Central memory CD4-positive, alpha-beta T cell (primary cell): Measurements from ENCODE around the gene TRMT112.
"Not testable (repeated sequence)": the region's sequence is repeated elsewhere in the genome, so short reads cannot be mapped to it uniquely, and the experiment has no call there.

Experiments used
- DNase-seq: peaks from one replicate; pipeline ENCODE4 v3.0.0; 2022

TRMT112 gene

DNA sequence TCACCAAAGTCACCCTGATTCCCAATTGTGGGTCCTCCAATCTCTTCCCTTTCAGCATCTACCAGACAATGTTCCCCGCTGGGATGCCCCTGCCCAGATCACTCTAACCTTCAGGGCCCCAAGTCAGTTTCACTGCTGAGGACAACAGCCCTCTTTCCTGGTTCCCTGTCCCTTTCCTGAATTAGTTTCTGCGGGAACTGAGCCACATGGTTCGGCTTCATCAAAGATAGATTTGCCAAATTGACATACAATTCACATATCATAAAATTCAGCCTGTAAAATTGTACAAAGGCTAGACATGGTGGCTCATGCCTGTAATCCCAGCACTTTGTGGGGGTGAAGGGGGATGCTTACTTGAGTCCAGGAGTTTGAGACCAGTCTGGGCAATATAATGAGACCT is 10.6 kb upstream of the TRMT112 start:
- no peak for DNase-seq

DNA sequence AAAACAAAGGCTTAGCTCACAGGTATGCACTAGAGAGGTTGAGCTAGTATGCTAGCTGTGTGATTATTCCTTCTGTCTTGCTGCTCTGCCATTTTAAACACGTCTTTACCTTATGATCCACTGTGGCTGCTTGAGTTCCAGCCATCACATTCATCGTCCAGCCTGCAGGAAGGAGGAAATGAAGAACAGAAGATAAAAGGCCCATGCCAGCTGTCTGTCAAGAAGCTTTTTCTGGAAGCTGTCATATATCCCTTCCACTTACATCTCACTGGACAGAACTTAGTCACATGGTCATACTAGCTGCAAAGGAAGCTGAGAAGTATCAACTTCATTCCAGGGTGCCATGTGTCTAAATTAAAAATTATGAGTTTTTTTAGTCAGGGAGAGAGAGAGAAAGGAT is 10.0 kb upstream of the TRMT112 start:
- DNase-seq = no peak

DNA sequence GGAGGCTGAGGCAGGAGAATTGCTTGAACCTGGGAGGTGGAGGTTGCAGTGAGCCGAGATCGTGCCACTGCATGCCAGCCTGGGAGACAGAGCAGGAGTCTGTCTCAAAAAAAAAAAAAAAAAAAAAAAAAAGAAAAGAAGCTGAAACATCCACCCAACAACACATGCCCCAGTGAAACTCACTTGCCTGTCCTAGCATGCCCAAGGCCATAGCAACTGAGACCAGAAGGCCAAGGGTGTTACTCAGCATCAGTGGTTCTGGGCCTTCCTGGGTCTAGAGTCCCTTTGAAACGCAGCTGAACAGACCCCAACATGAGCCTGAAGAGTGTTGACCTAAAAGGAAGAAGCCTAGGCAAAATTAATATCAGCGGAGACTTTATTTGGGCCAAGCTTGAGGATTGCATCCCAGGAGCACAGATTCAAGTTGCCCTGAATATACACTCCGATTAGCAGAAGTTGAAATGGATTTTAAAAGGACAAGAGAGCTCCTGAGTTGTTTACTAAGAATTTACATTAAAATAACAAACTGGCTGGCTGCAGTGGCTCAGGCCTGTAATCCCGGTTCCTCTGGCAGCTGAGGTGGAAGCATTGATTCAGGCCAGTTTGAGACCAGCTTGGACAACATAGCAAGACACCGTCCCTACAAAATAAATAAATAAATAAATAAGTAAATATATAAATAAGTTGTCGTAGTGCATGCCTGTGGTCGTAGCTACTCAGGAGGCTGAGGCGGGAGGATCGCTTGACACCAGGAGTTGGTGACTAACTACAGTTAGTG is 7.5 kb upstream of the TRMT112 start:
- no peak for DNase-seq

DNA sequence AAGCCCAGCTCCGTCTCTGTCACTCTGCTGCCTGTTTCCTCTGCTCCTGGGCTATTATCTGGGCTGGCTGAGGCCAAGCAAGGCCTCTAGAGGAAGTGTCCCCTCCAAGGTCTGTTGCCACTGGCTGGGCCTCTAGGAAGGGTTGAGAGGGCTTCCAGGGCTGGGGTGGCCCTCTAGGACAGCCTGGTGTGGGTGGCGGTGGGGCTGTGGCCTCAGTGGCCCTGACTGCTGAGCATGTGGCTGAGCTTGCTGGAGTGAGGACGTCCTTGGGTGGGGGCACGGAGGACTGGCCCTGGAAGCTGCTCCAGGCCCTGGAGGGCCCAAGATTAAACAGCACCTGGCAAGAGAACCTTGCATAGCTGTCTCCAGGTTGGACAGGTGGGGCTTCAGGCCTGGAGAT is 6.6 kb upstream of the TRMT112 start:
- not testable (repeated sequence) for DNase-seq

DNA sequence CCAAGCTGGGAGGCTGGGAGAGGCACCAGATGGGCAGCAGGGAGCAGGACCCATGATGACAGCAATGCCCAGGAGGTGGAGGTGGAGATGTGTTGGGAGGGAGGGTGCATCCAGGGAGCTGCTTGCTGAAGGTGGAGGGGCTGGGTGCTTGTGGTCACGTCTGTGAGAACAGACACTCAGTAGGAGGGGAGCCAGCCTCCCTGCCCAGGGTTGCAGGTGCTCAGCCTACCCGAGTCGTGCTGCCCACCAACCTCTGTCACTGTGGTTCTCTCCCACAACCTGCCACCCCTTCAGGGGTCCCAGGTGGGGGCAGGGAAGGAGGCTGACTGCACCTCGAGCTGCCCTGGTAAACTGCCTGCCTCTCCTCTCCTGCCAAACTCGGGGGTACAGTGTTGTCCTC is 6.0 kb upstream of the TRMT112 start:
- DNase-seq = no peak

DNA sequence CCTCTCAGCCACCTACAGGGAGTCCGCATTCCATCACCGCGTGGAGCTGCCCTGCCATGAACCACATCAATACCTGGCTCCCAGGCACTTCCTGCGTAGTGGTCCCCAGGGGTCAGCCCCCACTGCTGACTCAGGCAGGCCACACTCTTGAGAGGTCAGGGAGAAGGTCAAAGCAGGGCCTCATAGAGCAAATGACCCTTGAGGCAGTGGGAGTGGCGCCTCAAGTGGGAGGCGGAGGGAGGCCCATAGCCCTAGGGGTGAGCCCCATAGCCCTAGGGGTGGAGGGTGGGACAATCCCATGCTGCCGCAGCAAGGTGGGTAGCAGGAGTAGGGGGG is 5.5 kb upstream of the TRMT112 start:
- no peak for DNase-seq

DNA sequence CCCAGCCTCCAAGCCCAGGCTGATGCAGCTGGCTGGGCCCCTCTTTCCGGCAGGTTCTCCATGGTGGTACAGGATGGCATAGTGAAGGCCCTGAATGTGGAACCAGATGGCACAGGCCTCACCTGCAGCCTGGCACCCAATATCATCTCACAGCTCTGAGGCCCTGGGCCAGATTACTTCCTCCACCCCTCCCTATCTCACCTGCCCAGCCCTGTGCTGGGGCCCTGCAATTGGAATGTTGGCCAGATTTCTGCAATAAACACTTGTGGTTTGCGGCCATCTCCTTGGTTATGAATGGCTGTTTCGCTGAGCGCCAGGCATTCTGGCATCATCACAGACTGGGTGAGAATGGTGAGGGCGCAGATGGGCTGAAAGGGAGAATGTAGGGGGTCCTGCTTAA is 4.2 kb upstream of the TRMT112 start:
- DNase-seq = no peak

DNA sequence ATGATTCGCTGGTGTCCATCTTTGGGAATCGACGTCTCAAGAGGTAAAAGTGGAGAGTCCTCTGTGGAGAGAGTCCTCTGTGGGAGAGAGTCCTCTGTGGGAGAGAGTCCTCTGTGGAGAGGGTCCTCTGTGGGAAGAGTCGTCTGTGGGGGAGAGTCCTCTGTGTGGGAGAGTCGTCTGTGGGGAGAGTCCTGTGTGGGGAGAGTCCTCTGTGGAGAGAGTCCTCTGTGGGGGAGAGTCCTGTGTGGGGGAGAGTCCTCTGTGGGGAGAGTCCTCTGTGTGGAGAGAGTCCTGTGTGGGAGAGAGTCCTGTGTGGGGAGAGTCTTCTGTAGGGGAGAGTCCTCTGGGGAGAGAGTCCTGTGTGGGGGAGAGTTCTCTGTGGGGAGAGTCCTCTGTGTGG is 3.7 kb upstream of the TRMT112 start:
- no peak for DNase-seq

DNA sequence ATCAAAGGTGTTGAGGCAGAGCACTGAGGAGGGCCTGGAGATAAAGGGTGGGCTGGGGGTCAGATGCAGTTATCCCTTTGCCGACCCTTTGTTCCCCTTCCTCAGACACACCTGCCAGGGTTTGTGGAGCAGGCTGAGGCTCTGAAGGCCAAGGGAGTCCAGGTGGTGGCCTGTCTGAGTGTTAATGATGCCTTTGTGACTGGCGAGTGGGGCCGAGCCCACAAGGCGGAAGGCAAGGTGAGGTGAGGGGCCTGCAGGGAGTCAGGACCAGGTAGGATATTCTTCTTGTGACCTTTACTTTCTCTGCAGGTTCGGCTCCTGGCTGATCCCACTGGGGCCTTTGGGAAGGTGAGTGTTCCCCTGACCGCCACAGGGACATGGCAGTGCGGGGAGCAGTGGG is 3.2 kb upstream of the TRMT112 start:
- no peak for DNase-seq

DNA sequence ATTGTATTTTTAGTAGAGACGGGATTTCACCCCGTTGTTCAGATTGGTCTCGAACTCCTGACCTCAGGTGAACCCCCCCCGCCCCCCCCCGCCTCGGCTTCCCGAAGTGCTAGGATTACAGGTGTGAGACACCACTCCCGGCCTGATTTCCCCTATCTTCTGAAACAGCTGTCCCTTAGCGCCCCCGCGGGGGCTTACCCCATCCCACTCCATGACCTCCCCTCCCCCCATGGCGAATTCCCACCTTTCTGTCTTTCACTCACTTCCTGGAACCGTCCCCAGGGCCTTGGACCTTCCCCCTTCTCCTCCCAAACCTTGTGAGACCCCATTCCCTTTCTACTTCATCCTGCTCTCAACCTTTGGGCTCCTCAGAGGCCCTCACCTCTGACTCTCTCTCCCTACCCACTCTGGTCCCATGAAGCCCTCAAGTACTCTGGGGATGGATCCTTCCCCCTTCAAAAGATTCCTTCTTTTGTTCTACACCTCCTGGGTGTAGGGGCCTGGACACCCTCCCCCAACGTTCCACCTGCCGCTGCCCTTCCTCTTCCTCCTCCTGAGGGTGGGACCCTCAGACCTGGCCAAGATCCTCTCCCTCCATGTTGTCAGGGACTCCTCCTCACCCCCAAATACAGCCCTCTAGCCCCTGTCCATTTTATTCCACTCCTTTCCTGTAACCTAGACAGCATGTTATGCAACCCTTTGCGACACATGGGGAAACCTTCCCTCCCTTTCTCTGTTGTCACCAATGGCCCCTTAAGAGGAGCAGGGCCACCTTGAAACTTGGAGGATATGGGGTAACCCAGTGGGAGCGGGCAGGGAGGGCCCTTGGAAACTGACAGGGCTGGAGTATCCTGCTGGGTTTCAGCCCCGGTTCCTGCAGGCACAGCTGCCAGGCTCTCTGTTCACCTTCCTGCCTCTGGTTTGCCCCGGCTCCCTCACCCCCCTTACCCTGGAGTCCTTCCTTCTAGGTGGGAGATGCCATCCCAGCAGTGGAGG is 1.7 kb upstream of the TRMT112 start:
- DNase-seq = no peak

DNA sequence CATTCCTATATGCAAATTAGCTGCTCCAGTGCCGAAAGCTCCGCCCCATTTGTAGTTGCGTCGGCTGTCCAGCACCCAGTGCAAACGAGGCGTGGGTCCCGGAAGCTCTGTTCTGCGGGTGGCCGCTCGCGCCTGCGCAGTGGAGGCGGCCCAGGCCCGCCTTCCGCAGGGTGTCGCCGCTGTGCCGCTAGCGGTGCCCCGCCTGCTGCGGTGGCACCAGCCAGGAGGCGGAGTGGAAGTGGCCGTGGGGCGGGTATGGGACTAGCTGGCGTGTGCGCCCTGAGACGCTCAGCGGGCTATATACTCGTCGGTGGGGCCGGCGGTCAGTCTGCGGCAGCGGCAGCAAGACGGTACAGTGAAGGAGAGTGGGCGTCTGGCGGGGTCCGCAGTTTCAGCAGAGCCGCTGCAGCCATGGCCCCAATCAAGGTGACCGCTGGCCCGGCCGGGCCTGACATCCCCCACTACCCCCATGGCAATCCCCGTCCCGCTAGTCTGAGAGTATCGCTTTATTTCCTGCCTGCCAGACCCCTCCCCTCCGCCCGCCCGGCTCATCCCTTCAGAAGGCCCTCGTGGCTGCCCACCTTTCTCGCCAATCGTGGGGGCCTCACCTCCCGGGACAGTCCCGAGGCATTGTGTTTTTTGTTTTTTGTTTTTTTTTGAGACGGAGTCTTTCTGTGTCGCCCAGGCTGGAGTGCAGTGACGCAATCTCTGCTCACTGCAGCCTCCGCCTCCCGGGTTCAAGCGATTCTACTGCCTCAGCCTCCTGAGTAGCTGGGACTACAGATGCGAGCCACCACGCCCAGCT is 804 bp upstream of the TRMT112 start, which contains the start of gene PRDX5:
TSS of gene PRDX5 (plus strand) at position 161 of the 805 bp plus-strand sequence. CDS start at position 256, 95 bp downstream.
- DNase-seq = peak; percentile 97

DNA sequence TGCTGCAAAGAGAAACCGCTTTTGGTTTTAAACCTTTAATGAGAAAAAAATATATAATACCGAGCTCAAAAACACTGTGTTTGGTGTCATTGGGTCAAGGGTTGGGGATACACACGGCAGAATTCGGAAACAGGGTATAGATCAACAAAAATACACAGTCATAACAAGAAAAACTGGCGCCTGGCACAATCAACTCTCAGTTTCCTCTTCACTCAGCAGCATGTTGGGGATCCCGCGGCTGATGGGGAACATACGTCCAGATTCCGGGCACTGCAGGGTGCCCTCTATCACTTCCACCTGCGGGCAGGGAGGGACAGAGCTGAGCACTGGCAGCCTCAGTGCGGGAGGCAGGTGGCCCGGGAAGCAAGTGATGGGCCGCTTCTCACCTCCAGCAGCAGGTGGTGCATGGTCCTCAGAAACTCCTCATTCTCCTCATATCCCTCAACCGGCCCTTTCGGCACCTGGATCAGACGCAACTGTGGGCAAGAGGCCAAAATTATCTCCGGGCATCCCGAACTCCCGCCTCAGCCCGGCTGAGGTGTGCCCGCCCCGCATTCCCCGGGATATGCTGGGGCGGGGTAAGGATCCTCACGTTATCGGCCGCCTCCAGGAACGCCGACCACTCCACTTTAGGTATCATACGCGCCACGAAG is 561 bp downstream of the TRMT112 start:
- DNase-seq = peak; percentile 54

DNA sequence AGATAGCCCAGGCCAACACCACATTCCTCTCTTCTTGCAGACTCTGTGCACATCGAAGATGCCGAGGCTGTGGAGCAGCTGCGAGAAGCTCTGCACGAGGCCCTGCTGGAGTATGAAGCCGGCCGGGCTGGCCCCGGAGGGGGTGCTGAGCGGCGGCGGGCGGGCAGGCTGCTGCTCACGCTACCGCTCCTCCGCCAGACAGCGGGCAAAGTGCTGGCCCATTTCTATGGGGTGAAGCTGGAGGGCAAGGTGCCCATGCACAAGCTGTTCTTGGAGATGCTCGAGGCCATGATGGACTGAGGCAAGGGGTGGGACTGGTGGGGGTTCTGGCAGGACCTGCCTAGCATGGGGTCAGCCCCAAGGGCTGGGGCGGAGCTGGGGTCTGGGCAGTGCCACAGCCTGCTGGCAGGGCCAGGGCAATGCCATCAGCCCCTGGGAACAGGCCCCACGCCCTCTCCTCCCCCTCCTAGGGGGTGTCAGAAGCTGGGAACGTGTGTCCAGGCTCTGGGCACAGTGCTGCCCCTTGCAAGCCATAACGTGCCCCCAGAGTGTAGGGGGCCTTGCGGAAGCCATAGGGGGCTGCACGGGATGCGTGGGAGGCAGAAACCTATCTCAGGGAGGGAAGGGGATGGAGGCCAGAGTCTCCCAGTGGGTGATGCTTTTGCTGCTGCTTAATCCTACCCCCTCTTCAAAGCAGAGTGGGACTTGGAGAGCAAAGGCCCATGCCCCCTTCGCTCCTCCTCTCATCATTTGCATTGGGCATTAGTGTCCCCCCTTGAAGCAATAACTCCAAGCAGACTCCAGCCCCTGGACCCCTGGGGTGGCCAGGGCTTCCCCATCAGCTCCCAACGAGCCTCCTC is 1.5 kb downstream of the TRMT112 start:
- DNase-seq = not testable (repeated sequence)

DNA sequence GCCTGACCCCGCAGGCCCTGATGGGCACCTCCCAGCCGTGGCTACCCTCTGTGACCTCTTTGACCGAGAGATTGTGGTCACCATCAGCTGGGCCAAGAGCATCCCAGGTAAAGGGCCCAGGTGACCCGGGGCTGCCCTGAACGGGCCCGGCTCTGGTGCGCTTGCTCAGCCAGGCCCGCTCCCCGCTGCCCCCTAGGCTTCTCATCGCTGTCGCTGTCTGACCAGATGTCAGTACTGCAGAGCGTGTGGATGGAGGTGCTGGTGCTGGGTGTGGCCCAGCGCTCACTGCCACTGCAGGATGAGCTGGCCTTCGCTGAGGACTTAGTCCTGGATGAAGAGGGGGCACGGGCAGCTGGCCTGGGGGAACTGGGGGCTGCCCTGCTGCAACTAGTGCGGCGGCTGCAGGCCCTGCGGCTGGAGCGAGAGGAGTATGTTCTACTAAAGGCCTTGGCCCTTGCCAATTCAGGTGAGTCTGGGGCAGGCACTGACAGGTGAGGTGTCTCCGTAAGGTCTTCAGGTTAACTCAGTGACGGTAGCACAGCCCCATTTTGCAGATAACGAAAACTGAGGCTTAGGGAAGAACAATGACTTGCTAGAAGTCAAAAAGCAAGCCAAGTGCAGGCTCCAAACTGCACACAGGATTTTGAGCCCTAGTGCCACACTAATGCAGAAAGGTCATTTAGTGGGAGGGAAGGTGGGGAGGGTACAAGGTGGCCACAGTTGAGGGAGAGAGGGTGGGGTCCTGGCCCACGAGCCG is 2.4 kb downstream of the TRMT112 start:
- DNase-seq = no peak

DNA sequence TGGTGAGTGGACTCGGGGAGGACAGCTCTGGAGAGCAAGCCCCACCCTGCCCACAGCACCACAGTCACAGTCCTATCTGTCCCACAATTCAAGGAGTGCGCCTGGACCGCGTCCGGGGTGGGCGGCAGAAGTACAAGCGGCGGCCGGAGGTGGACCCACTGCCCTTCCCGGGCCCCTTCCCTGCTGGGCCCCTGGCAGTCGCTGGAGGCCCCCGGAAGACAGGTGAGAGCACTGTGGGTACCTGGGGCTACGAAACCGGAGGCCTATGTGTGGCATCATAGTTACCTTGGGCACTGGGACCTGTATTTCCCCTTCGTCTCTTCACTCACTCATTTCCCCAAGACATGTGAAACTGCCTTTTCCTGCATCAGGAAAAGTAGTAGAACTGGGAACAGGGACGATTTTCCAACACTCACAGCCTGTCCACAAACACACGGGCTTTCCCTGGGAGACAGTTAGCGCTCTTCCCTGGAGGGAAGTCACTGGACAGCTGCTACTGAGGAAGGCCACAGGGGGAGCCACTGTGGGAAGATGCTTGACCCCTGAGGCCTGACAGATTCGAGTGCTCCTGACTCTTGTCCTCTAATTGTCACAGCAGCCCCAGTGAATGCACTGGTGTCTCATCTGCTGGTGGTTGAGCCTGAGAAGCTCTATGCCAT is 3.1 kb downstream of the TRMT112 start:
- no peak for DNase-seq

DNA sequence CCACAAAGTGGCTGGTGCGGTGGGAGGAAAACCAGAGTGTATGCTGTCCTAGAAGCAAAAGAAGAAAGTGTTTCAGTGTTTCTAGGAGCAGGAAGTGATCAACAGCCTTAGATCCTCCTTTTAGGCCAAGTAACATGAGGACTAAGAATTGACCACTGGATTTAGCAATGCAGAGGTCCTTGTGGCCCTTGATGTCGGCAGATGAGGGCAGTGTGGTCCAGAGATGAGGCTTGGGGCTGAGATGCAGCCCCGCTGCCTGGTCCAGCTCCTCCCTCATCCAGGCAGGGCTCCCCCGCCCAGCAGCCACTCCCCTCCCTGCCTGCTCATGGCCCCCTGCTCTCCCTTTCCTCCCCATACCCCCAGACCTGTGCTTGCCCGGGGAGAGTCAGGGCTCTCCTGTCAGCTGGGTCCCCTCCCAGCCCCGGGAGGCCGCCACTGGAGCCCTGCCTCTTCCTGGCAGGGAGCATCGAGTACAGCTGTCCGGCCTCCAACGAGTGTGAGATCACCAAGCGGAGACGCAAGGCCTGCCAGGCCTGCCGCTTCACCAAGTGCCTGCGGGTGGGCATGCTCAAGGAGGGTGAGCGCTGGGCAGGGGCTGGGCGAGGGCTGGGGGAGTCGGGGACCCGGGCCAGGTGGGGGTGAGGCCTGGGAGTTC is 3.7 kb downstream of the TRMT112 start:
- no peak for DNase-seq

DNA sequence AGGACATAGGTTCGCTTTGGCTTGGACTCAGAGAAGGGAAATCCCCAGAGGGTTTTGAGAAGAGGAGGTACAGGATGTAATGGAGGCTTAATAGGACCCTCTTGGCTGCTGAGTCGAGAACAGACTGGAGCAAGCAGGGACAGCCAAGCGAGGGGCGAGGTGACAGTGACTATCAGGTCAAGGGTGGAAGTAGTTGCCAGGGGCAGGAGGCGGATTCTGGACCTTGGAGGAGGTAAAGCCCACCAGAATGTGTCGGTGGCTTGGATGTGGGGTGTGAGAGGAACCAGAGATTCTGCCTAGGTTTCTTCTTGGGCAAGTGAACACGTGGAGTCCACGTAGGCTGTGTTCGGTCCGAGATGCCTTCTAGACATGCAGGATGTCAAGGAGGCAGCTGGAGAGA is 4.4 kb downstream of the TRMT112 start:
- no peak for DNase-seq

DNA sequence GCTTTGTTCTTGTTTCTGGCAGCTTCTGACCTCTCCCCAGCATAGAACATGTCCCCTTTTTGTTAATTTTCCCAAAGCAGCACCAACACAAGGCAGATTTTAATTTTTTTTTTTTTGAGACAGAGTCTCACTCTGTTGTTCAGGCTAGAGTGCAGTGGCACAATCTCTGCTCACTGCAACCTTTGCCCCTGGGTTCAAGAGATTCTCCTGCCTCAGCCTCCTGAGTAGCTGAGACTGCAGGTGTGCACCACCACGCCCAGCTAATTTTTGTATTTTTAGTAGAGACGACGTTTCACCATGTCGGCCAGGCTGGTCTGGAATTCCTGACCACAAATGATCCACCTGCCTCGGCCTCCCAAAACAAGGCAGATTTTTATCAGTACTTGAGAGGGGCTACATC is 9.6 kb downstream of the TRMT112 start:
- not testable (repeated sequence) for DNase-seq

DNA sequence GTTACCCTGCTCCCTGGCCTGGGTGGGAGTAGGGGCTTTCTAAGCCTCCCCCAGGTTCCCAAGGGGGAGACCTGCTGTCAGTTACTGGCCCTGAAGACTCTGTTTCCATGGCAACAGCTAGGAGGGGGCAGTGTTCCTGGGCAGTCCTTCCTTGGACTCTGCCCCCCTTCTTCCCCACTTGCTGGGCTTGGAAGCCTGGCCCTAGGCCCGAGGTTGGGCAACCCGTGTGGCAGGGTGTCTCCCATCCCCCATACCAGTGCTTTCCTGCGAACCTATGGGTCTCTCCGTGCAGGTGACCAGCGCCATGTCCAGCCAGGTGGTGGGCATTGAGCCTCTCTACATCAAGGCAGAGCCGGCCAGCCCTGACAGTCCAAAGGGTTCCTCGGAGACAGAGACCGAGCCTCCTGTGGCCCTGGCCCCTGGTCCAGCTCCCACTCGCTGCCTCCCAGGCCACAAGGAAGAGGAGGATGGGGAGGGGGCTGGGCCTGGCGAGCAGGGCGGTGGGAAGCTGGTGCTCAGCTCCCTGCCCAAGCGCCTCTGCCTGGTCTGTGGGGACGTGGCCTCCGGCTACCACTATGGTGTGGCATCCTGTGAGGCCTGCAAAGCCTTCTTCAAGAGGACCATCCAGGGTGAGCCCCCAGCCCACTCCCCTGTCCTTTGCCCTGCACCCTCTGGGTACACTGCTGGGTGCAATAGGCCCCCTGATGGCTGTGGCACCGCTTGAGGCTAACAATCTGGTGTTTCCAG is 10.3 kb downstream of the TRMT112 start:
- no peak for DNase-seq
